GM19193 (cell line): ENCODE measurements around the gene ETAA1.

Source experiments
- POLR2A ChIP-seq: IDR thresholded peaks from 4 replicates; pipeline ENCODE4 v1.6.1; 2011; ENCODE audit not compliant: insufficient read depth, insufficient read length; ENCODE audit errors: extremely low read depth

Gene ETAA1

GRCh38 chr2:67412424-67412823 lies 15.3 kb downstream of the ETAA1 start:
- no peak for TF ChIP-seq POLR2A

DNA sequence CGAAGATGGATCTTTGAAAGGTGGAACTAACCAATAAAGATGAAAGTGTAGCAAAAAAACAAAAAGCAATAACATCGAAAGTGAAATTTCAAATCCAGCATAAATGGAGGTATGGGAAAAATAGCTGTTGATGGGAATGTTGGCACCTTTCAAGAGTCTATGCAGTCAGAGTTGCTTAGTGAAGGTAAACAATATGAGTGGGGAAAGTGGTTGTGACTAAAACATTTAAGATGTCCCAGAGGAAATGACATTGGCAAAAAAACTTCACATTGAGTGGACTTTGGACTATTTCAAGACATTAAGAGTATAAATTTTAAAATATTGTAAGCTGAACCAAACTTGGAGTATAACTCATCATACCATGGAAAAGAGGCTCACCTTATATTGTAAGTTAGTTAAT lies 17.7 kb downstream of the ETAA1 start:
- TF ChIP-seq POLR2A: no peak

- TF ChIP-seq POLR2A: no peak
These were observed 19.0 kb downstream of the ETAA1 start for GRCh38 chr2:67416136-67416535.

- TF ChIP-seq POLR2A: no peak
These were observed 26.4 kb downstream of the ETAA1 start for GRCh38 chr2:67423489-67423888.

DNA sequence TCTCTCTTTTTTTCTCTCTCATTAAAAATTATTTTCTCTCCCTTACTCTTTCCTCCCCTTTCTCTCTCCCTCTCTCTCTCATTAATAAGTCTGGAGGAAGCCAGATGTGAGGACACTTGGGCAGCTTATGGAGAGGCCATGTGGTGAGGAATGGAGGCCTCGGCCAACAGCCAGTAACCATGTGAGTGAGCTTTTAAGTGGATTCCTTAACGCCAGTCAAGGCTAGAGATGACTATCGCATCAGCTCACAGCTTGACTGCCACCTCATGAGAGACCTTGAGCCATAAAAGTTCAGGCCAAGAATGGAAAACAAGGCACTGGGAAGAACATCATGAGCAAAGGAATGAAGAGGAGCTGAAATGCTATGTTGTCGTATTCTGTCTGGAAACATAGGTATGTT lies 39.1 kb downstream of the ETAA1 start:
- no peak for TF ChIP-seq POLR2A

- no peak for TF ChIP-seq POLR2A
These were observed 40.0 kb downstream of the ETAA1 start for GRCh38 chr2:67437114-67437513.

- TF ChIP-seq POLR2A: no peak
These were observed 41.2 kb downstream of the ETAA1 start for GRCh38 chr2:67438337-67438736.

DNA sequence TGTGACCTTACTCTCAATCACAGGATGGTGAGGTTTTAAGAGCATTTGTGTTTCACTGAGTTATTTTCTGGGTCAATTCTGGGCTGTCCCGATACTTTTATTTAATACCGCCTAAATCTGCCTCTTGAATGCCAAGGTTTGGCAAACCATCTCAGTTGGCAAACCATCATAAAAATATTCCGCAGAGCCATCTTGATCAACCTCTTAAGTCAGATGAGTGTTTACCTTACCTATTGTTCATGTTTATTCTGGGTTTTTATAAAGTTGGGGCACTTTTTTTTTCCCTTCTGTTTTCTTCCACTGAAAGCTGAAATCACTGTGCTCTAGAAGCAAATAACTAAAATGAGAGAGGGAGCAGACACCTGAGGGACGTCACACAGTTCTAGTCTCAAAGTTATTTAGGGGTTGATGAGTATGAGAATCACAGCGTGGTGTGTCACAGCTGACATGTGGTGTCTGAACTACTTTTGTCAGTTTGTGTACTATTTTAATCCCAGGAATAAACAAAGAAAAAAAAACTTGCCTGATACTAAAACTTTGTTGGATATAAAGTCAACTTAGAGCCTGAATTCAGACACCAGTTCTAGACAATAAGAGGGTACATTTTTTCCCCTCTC lies 48.6 kb downstream of the ETAA1 start:
- no peak for TF ChIP-seq POLR2A

- no peak for TF ChIP-seq POLR2A
These were observed 49.4 kb downstream of the ETAA1 start for GRCh38 chr2:67446491-67446911.

DNA sequence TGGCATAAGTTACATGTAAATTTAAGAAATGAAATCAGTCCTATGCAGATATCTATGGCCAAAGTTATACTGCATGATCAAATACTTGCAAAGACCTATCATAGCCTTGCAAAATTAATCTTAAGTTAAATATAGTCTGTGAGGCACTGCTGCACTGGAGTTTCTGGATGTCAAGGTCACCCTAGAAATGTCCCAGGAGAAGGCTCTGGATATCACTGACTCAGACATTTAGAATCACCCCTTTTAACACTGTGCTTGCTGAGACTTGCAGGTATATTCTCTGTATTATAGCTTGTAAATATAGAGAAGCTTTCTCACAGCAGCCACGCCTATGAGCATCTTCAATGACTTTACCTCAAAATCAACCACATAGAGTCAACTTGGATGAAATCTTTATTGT lies 51.5 kb downstream of the ETAA1 start:
- TF ChIP-seq POLR2A: no peak

- no peak for TF ChIP-seq POLR2A
These were observed 54.1 kb downstream of the ETAA1 start for GRCh38 chr2:67451086-67451832.

- TF ChIP-seq POLR2A: no peak
These were observed 56.2 kb downstream of the ETAA1 start for GRCh38 chr2:67453310-67453709.

- TF ChIP-seq POLR2A: no peak
These were observed 58.3 kb downstream of the ETAA1 start for GRCh38 chr2:67455219-67456142.

DNA sequence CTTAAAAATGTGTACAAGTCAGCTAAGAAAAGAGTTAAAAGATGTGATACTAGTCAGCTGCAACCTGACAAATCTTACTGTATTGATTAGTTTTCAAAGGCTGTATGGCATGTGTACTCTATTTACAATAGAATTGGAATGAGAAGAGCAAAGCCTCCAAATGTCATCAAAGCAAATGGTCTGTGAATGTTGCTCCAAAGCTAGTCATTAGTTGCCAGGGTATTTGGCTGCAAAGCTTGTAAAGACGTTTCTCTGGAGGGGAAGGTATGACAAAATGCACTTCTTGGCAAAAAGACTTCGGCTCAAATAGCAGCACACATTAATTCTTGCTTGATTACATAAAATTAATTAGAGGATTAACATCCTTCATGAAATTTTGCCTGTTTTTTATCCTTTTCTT lies 59.3 kb downstream of the ETAA1 start:
- no peak for TF ChIP-seq POLR2A

- no peak for TF ChIP-seq POLR2A
These were observed 60.6 kb downstream of the ETAA1 start for GRCh38 chr2:67457699-67458098.
